ENCODE results near the gene ARL8A.
"Not testable (repeated sequence)": the region's sequence is repeated elsewhere in the genome, so short reads cannot be mapped to it uniquely, and the experiment has no call there.

ARL8A gene

DNA sequence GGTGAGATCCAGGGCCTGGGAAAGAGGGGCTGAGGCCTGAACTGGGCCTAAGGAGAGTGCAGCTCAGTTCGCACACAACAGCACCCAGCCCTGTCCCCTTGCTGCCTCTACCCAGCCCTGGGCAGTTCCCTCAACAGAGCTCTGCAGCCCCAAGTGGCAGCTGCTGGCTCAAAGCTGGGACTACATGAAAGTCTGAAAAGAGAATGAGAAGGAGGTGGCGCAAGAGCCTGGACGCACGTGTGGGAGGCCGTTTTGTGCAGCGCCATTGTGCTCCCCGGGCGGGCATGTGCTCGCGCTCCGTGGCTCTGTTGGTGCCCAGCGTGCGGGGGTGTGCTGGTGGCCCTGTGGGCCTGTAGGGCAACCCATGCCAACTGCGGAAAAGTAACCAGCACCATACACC, 11.5 kb downstream of the ARL8A start:
- no peak for DNase-seq

DNA sequence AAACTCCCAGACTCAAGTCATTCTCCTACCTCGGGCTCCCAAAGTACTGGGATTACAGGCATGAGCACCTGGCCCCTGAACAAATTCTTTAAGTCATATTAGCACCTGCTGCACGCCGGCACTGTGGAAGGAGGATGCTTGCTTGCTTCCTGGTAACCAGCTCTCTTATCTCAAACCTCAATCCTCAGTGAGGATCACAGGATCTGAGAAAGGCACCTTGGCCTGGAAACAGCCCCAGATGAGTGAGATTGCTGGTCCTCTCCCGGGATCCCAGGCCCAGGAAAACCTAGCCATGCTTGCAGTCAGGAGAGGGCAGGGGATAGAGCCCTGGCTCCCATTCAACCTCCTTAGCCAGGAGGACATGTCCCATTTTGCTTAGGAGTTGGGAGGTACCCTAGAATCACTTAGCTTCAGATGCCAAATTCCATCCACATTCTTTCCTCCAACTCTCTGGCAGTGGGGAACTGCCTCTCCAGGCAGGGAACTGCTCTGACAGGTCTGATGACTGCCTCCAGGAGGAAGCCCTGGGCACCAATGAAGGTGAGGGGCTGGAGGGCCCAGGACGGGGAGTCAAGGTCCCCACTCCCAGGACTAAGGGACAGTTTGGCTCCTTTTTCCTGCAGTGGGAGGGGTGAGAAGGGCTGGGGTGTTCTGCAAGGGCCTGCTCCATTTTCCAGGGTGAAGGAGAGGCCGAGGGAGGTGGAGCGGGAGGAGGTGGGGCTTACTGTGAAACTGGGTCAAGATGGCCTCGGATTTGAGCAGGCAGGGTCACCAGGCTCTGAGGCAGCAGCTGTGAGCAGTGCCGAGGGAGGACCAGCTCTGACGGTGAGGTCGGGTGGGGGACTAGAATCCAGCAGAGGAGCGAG, 12.3 kb downstream of the ARL8A start:
- DNase-seq: no peak

DNA sequence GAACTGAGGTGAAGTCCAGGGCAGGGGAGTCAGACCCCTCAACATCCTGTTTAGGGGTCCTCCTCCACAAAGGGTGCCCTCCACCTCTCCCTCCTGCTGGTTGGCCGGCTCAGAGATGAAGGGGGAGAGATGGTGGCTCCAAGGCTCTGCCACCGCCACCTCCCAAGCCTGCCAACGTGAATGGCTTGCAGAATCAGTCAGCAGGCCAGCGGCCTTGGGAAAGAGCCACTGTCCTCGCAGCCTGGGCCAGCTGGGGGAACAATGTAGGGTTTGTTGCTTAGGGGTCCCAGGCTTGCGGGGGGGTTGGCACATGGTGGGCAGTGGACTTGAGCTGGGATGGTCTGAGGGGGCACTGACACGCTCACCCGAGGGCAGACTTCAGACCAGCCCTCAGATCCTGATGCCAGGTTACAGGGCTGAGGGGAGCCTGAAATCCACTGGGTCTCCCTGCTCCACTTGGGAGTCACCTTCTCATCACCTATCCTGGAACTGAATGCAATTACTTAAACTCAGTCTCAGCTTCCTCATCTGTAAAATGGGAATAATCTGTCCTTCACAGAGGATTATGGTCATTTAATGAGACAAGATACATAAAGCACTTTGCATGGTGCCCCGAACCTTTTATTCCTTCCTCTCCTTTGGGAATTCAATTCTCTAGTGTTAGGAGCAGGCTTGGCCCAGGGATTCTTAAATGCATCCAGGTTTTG, 13.6 kb downstream of the ARL8A start:
- no peak for DNase-seq

DNA sequence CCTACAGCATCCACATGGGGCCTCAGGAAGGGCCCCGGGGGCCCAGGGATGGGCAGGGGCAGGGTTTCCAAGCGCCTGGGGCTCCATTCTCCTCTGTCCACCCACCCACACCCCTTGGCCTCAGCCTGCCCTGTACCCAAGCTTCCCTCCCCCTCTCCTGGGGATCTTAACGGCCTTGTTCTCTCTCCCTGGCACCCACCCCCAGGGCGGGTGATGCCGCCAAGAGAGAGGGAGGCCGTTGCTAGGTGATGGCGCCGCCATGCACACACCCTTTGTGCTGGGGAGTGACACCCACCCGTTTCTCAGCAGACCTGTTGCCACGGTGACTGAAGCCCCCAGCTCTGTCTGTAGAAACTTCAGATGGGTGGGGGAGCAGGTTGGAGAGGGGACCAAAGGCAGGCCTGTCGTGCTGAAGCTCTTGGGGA, 14.2 kb downstream of the ARL8A start:
- no peak for DNase-seq

DNA sequence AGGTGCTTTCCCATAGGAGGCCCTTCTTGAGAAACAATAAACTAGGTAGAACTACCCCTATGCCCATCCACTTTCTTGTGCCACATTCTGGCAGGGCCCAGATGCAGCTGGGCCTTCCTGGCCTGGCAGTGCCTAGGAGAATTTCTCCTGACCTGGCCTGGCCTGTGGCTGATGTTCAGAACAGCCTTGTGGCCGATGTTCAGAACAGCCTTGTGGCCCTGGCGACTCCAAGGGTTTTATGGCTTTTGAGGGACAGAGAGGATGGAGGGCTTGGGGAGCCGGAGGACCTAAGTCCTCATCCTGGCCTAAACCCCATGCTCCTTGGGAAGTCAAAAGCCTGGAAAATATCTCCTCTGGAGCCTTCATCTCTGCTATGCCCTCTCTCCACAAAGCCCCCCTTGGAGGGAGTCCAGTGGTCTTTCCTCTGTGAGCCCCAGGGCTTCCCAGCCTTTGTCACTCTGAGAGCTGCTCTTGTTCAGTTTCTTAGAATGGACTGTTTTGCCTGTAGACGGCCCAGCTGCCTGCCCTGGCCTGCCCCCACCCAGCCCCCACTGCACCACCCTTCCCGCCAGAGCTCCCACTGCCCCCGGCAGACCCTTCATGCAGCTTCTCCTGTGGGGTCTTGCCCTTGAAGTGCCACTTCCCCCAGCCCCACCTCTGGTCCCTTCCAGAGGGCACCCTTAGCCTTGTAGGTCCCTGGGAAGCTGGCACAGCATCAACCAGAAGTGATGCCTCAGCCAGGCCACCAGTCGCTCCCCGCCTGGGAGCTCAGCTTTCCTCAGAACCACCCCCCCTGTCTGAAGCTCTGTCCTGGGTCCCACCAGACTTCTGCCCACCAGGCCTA, 14.9 kb downstream of the ARL8A start:
- DNase-seq: no peak

DNA sequence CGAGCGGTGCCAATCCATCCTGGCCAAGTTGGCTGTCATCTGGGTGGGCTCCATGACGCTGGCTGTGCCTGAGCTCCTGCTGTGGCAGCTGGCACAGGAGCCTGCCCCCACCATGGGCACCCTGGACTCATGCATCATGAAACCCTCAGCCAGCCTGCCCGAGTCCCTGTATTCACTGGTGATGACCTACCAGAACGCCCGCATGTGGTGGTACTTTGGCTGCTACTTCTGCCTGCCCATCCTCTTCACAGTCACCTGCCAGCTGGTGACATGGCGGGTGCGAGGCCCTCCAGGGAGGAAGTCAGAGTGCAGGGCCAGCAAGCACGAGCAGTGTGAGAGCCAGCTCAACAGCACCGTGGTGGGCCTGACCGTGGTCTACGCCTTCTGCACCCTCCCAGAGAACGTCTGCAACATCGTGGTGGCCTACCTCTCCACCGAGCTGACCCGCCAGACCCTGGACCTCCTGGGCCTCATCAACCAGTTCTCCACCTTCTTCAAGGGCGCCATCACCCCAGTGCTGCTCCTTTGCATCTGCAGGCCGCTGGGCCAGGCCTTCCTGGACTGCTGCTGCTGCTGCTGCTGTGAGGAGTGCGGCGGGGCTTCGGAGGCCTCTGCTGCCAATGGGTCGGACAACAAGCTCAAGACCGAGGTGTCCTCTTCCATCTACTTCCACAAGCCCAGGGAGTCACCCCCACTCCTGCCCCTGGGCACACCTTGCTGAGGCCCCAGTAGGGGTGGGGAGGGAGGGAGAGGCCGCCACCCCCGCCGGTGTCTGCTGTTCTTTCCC, 16.5 kb downstream of the ARL8A start:
- no peak for DNase-seq

DNA sequence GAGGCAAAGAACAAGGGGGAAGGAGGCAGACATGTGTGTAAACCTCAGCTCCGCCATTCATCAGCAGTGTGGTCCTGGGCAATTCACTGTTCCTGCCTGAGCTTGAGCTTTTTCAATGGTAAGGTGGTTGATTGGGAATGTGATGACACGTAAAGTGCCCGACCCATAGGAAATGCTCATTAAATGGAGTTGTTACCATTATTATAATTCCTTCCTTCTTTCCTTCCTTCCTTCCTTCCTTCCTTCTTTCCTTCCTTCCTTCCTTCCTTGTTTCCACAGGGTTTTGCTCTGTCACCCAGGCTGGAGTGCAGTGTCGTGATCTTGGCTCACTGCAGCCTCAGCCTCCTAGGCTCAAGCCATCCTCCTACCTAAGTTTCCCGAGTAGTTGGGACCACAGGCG, 17.5 kb downstream of the ARL8A start:
- no peak for DNase-seq

DNA sequence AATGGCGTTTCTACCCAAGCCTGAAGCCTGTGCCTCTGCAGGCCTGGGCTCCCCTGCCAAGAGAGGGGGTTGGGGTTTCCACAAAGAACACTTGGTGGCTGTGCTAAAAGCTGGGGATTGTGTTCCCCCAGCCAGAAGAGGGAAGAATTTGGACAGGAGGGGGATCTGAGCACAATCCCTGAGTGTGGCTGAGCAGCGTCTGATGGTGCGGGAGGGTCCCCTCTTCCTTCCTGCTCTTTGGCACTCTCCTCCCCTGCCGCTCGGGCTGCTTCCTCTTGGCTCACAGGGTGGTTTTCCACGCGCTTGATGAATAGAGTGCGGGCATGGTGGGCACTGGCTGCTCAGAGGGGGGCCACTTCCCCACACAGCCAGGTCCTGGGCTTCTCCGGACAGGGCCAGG, 18.1 kb downstream of the ARL8A start:
- no peak for DNase-seq

DNA sequence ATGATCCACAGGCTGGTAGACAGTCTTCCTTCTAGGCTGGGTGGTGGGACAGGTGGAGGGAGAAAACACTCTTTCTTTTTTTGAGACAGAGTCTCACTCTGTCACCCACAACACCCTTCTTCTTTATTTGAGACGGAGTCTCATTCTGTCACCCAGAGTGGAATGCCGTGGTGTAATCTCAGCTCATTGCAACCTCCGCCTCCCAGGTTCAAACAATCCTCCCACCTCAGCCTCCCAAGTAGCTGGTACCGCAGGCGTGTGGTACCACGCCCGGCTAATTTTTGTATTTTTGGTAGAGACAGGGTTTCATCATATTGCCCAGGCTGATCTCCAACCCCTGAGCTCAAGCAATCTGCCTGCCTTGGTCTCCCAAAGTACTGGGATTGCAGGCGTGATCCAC, 18.9 kb downstream of the ARL8A start:
- no peak for DNase-seq

DNA sequence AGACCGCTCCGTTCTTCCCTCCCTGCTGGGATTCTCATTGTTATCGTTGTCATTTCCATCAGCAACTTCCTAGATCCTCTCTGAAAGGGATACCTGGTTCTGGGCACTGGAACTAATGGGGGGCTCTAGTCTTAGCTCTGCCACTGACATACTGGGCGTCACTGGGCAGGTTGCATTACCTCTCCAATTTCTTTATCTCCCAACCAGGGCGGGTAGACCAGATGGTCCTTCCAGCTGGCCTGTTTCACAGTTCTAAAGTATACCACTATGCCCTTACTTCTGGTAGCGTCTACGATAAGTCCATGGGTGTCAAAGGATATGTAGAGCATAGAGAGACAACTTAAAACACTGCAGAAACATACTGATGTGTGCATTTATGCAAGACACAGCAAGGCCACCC, 20.4 kb downstream of the ARL8A start:
- DNase-seq: no peak

DNA sequence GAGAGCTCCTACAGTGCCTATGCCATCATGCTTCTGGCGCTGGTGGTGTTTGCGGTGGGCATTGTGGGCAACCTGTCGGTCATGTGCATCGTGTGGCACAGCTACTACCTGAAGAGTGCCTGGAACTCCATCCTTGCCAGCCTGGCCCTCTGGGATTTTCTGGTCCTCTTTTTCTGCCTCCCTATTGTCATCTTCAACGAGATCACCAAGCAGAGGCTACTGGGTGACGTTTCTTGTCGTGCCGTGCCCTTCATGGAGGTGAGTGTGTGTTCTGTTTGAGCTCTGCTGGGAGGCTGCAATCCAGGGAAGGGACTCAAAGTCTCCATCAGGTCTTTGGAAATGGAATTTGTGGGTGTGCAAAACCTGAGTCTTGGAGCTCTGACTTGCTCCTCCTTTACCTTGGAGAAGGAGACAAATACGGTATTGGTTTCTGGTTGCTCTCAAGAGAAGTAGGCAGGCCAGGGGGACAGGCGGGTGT, 21.2 kb downstream of the ARL8A start:
- no peak for DNase-seq

DNA sequence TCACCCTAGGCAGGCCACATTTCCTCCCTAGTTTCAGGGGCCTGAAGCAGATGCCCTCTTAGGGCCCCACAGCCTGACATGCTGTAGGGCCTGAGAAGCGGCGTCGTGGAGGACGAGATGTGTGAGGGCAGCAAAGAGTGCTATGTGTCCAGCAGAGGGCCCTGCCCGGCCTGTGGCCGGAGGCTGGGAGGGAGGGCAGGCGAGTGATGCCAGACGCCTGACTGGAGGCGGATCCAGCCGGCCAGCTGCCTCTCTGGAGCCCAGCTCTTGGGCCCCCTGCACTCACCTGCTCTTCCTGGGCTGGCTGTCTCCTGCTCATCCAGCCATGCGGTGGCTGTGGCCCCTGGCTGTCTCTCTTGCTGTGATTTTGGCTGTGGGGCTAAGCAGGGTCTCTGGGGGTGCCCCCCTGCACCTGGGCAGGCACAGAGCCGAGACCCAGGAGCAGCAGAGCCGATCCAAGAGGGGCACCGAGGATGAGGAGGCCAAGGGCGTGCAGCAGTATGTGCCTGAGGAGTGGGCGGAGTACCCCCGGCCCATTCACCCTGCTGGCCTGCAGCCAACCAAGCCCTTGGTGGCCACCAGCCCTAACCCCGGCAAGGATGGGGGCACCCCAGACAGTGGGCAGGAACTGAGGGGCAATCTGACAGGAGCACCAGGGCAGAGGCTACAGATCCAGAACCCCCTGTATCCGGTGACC, 21.8 kb downstream of the ARL8A start, which contains the start of gene GPR37L1:
Gene GPR37L1, plus strand, starts transcription at position 279 of the 697 bp plus-strand sequence. Its CDS starts 47 bp downstream, at position 326.
- DNase-seq: no peak

DNA sequence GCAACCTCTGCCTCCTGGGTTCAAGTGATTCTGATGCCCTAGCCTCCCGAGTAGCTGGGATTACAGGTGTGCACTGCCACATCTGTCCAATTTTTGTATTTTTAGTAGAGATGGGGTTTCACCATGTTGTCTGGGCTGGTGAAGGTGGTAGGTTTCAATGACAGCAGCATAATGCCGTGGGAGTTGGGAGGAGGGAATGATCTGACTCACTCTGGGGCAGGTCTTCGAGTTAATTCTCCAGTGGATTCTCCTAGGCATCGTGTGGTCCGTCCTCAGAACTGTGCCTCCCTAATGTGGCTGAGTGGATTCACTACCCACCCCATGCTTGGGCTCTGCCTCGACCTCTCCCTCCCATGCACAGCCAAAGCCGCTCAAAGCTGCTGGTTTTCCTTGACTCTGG, 23.5 kb downstream of the ARL8A start:
- no peak for DNase-seq

DNA sequence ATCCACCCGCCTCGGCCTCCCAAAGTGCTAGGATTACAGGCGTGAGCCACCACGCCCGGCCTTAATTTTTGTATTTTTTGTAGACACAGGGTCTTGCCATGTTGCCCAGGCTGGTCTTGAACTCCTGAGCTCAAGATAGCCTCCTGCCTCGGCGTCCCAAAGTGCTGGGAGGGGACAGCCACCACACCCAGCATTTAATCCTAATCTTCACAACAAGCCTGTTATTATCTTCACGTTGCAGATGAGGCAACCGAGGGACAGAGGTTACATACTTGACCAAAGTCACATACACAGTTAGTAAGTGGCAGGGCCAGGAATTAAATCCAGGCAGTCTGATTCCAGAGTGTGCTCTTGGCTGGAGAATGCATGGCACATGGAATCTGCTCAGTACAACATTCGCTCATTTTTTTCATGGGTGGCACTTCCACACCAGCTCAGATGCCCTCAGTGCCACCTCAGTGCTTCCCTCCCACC, 26.6 kb downstream of the ARL8A start:
- DNase-seq: no peak

DNA sequence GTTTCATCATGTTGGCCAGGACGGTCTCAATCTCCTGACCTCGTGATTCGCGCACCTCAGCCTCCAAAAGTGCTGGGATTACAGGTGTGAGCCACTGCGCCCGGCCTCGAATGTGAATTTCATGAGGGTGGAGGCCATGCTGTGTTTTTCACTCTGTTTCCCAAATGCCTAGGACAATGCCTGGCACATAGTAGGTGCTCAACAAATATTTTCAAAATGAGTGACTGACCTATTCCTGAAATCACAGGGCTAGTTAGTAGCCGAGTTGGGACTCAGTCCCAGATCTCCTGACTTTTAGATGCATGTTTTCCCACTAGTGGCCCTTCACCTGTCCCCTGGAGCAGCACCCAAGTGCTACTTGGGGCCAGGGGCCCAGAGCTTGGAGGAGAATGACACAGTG, 28.2 kb downstream of the ARL8A start:
- no peak for DNase-seq

DNA sequence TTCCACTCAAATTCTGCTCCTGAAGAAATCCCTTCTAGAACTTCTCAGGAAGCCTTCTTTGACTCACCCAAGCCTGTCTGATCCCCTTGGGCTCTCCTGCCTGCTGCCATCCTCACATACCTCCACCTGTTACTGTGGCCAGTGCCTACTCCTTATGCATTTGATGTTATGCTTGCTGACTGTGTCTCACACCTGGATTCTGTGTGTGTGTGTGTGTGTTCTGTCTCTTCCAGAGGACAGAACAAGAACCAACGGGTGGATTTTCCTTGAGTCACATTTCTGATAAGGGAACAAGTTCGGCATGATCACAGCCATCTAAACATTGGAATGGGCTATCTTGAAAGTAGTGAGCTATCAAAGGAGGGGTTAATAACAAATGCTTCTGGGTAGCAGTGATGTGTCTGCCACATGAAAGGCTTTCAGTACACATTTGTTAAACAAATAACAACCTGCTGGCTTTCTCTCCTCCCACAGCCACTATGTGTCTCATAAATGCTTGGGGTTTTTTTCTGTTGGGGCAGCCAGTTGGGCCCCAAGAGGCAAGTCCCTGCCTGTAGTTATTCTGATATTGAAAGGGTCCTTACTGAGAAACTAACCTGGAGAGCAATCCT, 30.7 kb downstream of the ARL8A start:
- DNase-seq: no peak

DNA sequence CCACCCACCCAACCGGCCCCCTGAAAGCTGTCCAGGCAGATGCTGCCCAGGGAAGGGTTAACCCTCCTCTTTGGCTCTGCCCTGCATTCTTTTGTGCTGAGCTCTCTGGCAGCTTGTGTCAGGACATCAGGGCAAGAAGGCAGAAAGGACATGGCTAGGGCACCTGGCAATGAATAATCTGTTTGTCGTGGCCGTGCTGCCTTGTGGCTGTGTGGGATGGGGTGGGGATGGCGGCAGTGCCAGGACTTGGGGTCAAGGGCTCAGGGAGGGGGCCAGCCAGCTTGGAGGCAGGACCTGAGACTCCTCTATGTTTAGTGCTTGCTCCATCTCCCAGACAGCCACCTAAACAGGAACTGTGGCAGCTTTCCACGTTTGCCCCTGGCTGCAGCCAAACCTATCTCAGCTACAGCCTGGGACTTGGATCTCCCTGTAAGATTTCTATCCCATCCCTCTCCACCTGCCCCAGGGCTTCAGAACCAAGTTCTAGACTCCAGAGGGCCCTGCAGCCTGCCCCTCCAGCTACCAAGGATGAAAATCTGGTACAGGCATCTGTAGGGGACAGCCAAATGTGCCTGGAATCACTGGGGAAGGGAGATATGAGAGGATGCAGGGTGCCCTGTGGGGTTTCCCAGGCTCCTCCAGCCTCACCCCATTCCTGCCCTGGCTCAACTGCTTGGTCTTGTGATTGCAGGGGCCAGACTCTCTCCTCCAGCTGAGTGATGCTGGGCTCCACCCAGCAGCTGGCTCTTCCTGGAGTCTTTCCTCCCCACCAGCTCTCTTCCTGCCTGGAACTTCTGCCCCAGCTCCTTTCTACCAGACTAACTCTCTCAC, 31.5 kb downstream of the ARL8A start:
- no peak for DNase-seq

DNA sequence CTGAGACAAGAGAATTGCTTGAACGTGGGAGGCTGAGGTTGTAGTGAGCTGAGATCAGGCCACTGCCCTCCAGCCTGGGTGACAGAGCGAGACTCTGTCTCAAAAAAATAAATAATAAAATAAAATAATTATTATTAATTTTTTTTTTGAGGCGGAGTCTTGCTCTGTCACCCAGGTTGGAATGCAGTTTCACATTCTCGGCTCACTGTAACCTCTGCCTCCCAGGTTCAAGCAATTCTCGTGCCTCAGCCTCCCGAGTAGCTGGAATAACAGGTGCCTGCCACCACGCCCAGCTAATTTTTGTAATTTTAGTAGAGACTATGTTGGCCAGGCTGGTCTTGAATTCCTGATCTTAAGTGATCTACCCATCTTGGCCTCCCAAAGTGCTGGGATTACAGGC, 32.9 kb downstream of the ARL8A start:
- not testable (repeated sequence) for DNase-seq

DNA sequence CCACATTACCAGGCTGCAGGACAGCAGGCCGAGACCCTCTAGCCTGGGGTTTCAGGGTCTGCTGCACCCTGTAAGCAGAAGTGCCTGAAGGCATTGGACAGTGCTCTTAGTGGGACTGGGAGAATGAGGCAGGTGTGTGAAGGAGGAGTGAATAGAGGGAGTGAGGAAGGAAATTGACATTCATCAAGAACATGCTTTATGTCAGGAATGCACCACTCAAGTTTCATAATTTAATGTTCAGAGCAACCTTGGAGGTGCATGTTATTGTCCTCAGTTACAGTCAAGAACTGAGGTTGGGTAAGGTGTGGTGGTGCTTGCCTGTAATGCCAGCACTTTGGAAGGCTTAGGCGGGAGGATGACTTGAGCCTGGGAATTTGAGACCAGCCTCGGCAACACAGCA, 33.6 kb downstream of the ARL8A start:
- DNase-seq: no peak
